Raji (cell line): Measurements from ENCODE around the gene ZNF185.

Experiments used
- POLR2A ChIP-seq: IDR thresholded peaks from 2 replicates; pipeline ENCODE4 v1.6.1; 2011; ENCODE audit warnings: low read depth, low read length, control low read depth; ENCODE audit not compliant: insufficient read depth

The ZNF185 gene

GRCh38 chrX:152897222-152898131 is at the start of gene ZNF185:
ZNF185 (plus strand) TSS chrX:152898067; CDS start chrX:152914490, 16,423 bp downstream.
- no peak for TF ChIP-seq POLR2A

DNA sequence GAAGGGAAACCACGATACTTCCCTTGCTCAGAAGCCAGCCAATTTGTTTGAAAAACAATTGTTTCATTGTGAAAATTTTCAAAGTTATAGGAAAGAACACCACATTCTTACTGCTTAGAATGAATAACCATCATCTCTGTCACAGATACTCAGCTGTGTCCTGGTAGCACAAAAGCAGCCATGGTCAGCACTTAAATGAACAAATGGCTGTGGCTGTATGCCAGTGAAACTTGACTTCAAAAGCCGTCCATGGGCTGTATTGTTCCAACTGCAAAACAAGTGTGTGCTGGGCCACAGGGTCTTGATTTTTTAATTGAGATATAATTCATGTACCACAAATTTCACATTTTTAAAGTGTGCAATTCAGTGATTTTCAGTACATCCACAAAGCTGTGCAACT is 47.4 kb upstream of the ZNF185 start:
- no peak for TF ChIP-seq POLR2A

GRCh38 chrX:152853986-152854385 is 43.9 kb upstream of the ZNF185 start:
- no peak for TF ChIP-seq POLR2A

DNA sequence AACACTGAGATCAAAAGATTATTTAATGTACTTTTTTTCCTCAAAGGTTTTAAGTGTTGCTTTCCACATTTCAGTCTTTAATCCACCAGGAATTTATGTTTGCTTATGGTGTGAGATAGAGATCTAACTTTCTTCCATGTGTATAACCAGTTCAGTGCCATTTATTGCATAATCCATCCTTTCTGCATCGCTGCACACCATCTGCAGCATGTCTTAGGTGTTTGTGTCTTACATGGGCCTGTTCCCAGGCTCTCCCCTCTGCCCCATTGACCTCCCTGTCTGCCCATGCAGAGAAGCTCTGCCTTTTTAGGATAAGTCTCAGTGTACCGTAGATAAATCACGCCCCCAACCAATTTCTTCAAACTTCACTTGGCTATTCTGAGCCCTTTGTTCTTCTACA is 36.8 kb upstream of the ZNF185 start:
- TF ChIP-seq POLR2A: no peak

- no peak for TF ChIP-seq POLR2A
These were observed 36.0 kb upstream of the ZNF185 start for GRCh38 chrX:152861826-152862225.

DNA sequence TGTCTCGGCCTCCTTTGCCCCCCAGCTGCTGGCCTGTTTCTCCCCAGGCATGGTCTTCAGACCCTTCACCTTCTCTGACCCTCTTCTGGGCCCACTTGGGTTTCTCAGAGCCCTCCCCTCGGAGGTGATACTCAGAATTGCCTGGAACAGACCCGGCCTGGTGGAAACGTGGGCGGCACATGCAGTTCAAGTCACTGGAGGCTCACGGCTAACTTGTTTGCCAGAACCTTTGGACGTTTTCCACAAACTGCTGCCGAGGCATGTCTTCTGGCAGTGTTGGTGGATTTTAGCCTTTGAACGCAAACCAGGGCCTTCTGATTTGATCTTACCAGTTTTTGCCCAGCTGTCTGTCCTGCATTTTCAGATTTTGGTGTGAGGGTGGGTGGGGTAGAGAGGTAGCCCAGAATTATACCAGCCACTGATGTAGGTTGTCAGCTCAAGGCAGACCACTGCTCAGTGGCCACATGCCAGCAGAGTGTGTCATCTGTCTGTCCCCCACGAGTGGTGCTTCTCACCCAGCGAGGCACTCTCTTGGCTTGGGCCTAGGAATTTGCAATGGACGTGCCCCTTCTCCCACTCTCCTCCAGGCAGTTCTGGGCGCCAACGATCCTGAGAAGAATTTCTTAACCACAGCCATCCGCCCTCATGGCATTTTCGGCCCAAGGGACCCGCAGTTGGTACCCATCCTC is 32.5 kb upstream of the ZNF185 start:
- TF ChIP-seq POLR2A: no peak

DNA sequence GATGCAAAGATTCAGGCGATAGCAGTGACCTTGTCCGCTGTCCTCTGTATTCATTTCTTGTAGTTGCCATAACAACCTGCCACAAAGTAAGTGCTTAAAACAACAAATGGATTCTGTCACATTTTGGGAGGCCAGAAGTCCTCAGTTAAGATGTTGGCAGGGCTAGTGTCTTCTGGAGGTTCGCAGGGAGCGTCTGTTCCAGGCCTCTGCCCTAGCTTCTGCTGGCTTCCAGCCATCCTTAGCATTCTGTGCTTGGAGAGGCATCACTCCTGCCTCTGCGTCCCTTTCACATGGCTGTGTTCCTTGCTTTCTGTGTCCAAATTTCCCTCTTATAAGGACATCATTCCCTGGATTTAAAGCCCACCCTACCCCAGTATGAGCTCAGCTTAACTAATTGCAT is 31.5 kb upstream of the ZNF185 start:
- TF ChIP-seq POLR2A: no peak

DNA sequence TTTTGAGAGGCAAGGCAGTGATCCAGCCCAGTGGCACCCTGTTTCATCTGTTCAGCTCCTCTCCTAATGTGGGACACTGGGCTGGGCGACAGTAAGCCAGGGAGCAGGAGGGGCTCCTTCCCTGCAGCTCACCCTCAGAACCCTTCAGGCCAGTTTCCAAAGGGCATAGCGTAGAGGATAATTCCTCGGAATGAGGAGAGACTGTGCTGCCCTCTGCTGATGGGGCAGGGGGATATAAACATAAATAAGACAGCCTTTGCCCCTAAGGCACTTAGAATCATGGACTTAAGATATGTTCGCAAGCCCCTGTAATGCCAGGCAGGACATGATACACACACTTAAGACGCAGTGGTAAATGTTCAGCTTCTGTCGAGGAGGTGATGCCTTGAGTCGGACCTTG is 27.9 kb upstream of the ZNF185 start:
- no peak for TF ChIP-seq POLR2A

GRCh38 chrX:152871260-152871659 is 26.6 kb upstream of the ZNF185 start:
- no peak for TF ChIP-seq POLR2A

- TF ChIP-seq POLR2A: no peak
These were observed 25.3 kb upstream of the ZNF185 start for GRCh38 chrX:152872522-152872921.

DNA sequence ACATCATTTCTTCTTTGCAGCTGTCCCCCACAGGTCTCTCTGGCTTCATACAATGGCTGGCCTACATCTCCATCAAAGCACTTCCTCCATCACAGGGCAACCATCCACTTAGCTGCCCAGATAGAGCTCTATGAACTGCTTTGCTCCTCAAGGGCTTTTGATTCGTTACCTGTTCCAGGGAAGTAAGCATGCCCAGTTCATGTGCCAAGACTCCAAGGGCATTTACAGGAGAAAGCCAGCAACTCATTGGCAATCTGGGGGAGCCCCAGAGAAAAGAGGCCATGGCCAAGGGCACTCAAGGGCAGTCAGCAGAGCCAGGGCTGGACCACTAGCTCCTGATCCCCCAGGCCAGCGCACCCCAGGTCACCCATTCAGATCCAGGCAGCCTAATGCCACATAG is 24.5 kb upstream of the ZNF185 start:
- no peak for TF ChIP-seq POLR2A

- TF ChIP-seq POLR2A: no peak
These were observed 20.7 kb upstream of the ZNF185 start for GRCh38 chrX:152876931-152877840.

GRCh38 chrX:152878976-152879755 is 18.7 kb upstream of the ZNF185 start:
- TF ChIP-seq POLR2A: no peak

- TF ChIP-seq POLR2A: no peak
These were observed 16.6 kb upstream of the ZNF185 start for GRCh38 chrX:152881289-152881688.
